ENCODE results near the gene PCSK2.

GRCh38 chr20:17223553-17223952, 3.3 kb upstream of the PCSK2 start:
- TF ChIP-seq POLR2A (IDR thresholded peaks at IDR 0.05; ENCODE audit: low read length), result no peak
- TF ChIP-seq, protein P1, sequence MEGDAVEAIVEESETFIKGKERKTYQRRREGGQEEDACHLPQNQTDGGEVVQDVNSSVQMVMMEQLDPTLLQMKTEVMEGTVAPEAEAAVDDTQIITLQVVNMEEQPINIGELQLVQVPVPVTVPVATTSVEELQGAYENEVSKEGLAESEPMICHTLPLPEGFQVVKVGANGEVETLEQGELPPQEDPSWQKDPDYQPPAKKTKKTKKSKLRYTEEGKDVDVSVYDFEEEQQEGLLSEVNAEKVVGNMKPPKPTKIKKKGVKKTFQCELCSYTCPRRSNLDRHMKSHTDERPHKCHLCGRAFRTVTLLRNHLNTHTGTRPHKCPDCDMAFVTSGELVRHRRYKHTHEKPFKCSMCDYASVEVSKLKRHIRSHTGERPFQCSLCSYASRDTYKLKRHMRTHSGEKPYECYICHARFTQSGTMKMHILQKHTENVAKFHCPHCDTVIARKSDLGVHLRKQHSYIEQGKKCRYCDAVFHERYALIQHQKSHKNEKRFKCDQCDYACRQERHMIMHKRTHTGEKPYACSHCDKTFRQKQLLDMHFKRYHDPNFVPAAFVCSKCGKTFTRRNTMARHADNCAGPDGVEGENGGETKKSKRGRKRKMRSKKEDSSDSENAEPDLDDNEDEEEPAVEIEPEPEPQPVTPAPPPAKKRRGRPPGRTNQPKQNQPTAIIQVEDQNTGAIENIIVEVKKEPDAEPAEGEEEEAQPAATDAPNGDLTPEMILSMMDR (IDR thresholded peaks at IDR 0.05), result no peak
- TF ChIP-seq RFX5 (IDR thresholded peaks at IDR 0.05), result no peak
- no peak for TF ChIP-seq EP300 (IDR thresholded peaks at IDR 0.05)

Data from A549 (cell line).